Karpas-422 (cell line): ENCODE data around the gene GNAO1. TPM values are rescaled to one million over a fixed set of nuclear protein-coding genes. Genes with fewer than 3 reads are reported as not detected.

Experiments
- DNase-seq: peaks from one replicate; pipeline ENCODE4 v3.0.0-alpha.2; 2015
- H2AFZ ChIP-seq: fragments of 200-600 bp; sonication (generic); 2 replicates; pipeline ENCODE4 v1.6.1; 2014; ENCODE audit warnings: antibody characterized with exemption, low read length, mixed read lengths
- H3K27ac ChIP-seq: fragments of 200-600 bp; sonication (generic); 2 replicates; pipeline ENCODE4 v1.5.1; 2014; ENCODE audit warnings: mild to moderate bottlenecking, low read length, moderate library complexity
- H3K27me3 ChIP-seq: fragments of 200-600 bp; sonication (generic); 2 replicates; pipeline ENCODE4 v1.6.1; 2014; ENCODE audit warnings: low read length, mixed read lengths
- H3K36me3 ChIP-seq: fragments of 200-600 bp; sonication (generic); 2 replicates; pipeline ENCODE4 v1.6.1; 2014; ENCODE audit warnings: low read length, mixed read lengths; ENCODE audit not compliant: insufficient read depth
- H3K4me1 ChIP-seq: fragments of 200-600 bp; sonication (generic); 2 replicates; pipeline ENCODE4 v1.6.1; 2014; ENCODE audit warnings: mild to moderate bottlenecking, low read length, mixed read lengths
- H3K4me2 ChIP-seq: fragments of 200-600 bp; sonication (generic); 2 replicates; pipeline ENCODE4 v1.6.1; 2014; ENCODE audit warnings: low read length, low read depth, mild to moderate bottlenecking; ENCODE audit not compliant: poor library complexity, severe bottlenecking
- H3K4me3 ChIP-seq: fragments of 200-600 bp; sonication (generic); 2 replicates; pipeline ENCODE4 v1.5.1; 2014; ENCODE audit warnings: mild to moderate bottlenecking, antibody characterized with exemption, low read length, mixed read lengths
- H3K79me2 ChIP-seq: fragments of 200-600 bp; sonication (generic); 2 replicates; pipeline ENCODE4 v1.6.1; 2014; ENCODE audit warnings: mild to moderate bottlenecking, low read length, mixed read lengths
- H3K9ac ChIP-seq: fragments of 200-600 bp; sonication (generic); 2 replicates; pipeline ENCODE4 v1.6.0; 2014; ENCODE audit warnings: low read length
- H3K9me2 ChIP-seq: fragments of 200-600 bp; sonication (generic), shearing (Covaris generic); replicated peaks from 2 replicates; pipeline ENCODE4 v1.6.0; 2014; ENCODE audit warnings: mild to moderate bottlenecking, low read length, moderate library complexity; ENCODE audit not compliant: insufficient read depth
- H3K9me3 ChIP-seq: fragments of 300-700, 200-600 bp; sonication (generic); 2 replicates; pipeline ENCODE4 v1.6.1; 2014; ENCODE audit warnings: low read length, mixed read lengths
- H4K20me1 ChIP-seq: fragments of 200-600 bp; sonication (generic); 2 replicates; pipeline ENCODE4 v1.6.1; 2014; ENCODE audit warnings: mild to moderate bottlenecking, antibody characterized with exemption, low read length, low read depth; ENCODE audit not compliant: insufficient read depth
- total RNA-seq: library from RNA; depleted of rRNA; stranded (reverse); fragments of >200 nt; shearing (Covaris generic); gene quantifications from 2 replicates; pipeline ENCODE4 v1.2.3, GENCODE V29; 2014; ENCODE audit warnings: low replicate concordance

The GNAO1 gene
- total RNA-seq, 1 experiment from 2014 or later, result 2.3 TPM

GRCh38 chr16:56295059-56295665, 103.9 kb downstream of the GNAO1 start:
- Histone ChIP-seq H3K9me2 (no peaks in the 10 kb centered on the region), H3K4me2 (no peak overlapping the region), H3K4me1 (peaks cover 13% of the 10 kb centered on the region), H4K20me1 (no peaks in the 10 kb centered on the region), H3K27ac (no peak overlapping the region), H3K4me3 (no peak overlapping the region), H3K79me2 (no peaks in the 10 kb centered on the region), H3K27me3 (no peaks in the 10 kb centered on the region), H3K9ac (no peak overlapping the region), H3K36me3 (no peaks in the 10 kb centered on the region), H2AFZ (no peak overlapping the region), H3K9me3 (no peaks in the 10 kb centered on the region)
- DNase-seq, result no peak

- H2AFZ ChIP-seq, result no peak overlapping the region
- H3K36me3 ChIP-seq, result no peaks in the 10 kb centered on the region
- H3K9ac ChIP-seq, result no peak overlapping the region
- no peak overlapping the region for H3K4me3 ChIP-seq
- H3K79me2 ChIP-seq, result no peaks in the 10 kb centered on the region
- H3K9me3 ChIP-seq, result no peaks in the 10 kb centered on the region
- no peaks in the 10 kb centered on the region for H4K20me1 ChIP-seq
- DNase-seq, result no peak
- no peaks in the 10 kb centered on the region for H3K27me3 ChIP-seq
- no peak overlapping the region for H3K27ac ChIP-seq
- H3K4me2 ChIP-seq, result no peak overlapping the region
- no peaks in the 10 kb centered on the region for H3K9me2 ChIP-seq
- H3K4me1 ChIP-seq, result peaks cover 9% of the 10 kb centered on the region
Measured at GRCh38 chr16:56295739-56296527, 104.6 kb downstream of the GNAO1 start.

- Histone ChIP-seq H4K20me1 (no peaks in the 10 kb centered on the region), H3K4me1 (0 out of 2 replicates have a peak, but pooled peaks cover 3% of the 10 kb centered on the region), H3K4me2 (no peak overlapping the region), H3K27me3 (no peaks in the 10 kb centered on the region), H3K79me2 (no peaks in the 10 kb centered on the region), H3K9me2 (no peaks in the 10 kb centered on the region), H3K9ac (no peak overlapping the region), H3K36me3 (no peaks in the 10 kb centered on the region), H3K27ac (no peak overlapping the region), H3K9me3 (no peaks in the 10 kb centered on the region), H2AFZ (no peak overlapping the region), H3K4me3 (no peak overlapping the region)
- DNase-seq, result no peak
Measured at GRCh38 chr16:56297684-56298083, 106.4 kb downstream of the GNAO1 start.

DNA sequence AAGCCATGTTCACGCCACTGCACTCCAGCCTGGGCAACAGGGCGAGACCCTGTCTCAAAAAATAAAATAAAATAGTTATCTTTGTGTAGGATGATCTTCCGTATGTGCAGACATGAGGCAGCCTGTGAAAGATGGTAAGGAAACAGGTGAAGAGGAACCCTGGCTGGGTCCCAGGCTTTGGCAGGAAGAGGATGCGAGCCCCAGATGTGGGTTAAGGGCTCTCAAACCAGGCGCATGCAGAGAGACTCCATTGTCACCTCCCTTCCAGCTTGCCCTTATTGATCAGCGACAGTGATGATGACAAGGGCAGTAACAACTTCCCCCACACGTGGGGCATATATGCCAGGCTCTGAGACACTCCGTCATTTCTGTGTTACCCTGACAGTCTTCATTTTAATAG, 106.8 kb downstream of the GNAO1 start:
- Histone ChIP-seq H3K9ac (no peak overlapping the region), H3K79me2 (no peaks in the 10 kb centered on the region), H2AFZ (no peak overlapping the region), H3K27me3 (no peaks in the 10 kb centered on the region), H3K4me2 (no peak overlapping the region), H3K4me1 (0 out of 2 replicates have a peak, but pooled peaks cover 3% of the 10 kb centered on the region), H4K20me1 (no peaks in the 10 kb centered on the region), H3K4me3 (no peak overlapping the region), H3K27ac (no peak overlapping the region), H3K36me3 (no peaks in the 10 kb centered on the region), H3K9me2 (no peaks in the 10 kb centered on the region), H3K9me3 (no peaks in the 10 kb centered on the region)
- DNase-seq, result no peak

- no peak overlapping the region for H3K9ac ChIP-seq
- no peaks in the 10 kb centered on the region for H4K20me1 ChIP-seq
- H3K9me2 ChIP-seq, result no peaks in the 10 kb centered on the region
- no peak overlapping the region for H2AFZ ChIP-seq
- H3K4me2 ChIP-seq, result no peak overlapping the region
- no peaks in the 10 kb centered on the region for H3K36me3 ChIP-seq
- no peak for DNase-seq
- no peaks in the 10 kb centered on the region for H3K79me2 ChIP-seq
- no peaks in the 10 kb centered on the region for H3K9me3 ChIP-seq
- 0 out of 2 replicates have a peak, but pooled peaks cover 3% of the 10 kb centered on the region for H3K4me1 ChIP-seq
- no peaks in the 10 kb centered on the region for H3K27me3 ChIP-seq
- no peak overlapping the region for H3K27ac ChIP-seq
- no peak overlapping the region for H3K4me3 ChIP-seq
Measured at GRCh38 chr16:56298948-56299596, 107.8 kb downstream of the GNAO1 start.

DNA sequence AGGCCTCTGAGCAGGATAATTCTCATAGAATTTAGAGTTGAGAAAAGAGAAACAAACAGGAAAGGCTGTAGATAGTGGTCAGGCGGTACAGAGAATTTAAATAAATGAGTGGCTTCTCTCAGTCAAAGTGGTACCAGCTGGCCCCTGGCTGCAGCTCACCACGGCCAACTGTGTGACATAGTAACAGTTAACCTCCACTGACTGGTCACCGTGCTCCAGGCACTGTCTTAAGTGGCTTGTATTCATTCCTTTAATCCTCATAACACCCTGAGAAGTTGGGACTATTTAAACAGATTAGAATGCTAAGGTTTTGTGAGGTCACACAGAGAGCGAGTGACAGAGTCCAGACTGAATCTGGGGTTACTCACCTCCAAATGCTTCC, 108.9 kb downstream of the GNAO1 start:
- Histone ChIP-seq H3K9me2 (no peaks in the 10 kb centered on the region), H3K27me3 (no peaks in the 10 kb centered on the region), H3K9ac (no peak overlapping the region), H3K36me3 (no peaks in the 10 kb centered on the region), H3K4me3 (no peak overlapping the region), H2AFZ (no peak overlapping the region), H3K27ac (no peak overlapping the region), H3K4me1 (0 out of 2 replicates have a peak, but pooled peaks cover 3% of the 10 kb centered on the region), H3K4me2 (no peak overlapping the region), H4K20me1 (no peaks in the 10 kb centered on the region), H3K79me2 (no peaks in the 10 kb centered on the region), H3K9me3 (no peaks in the 10 kb centered on the region)
- DNase-seq, result no peak

GRCh38 chr16:56300891-56301850, 109.9 kb downstream of the GNAO1 start:
- no peaks in the 10 kb centered on the region for H4K20me1 ChIP-seq
- no peaks in the 10 kb centered on the region for H3K36me3 ChIP-seq
- H3K27me3 ChIP-seq, result no peaks in the 10 kb centered on the region
- H2AFZ ChIP-seq, result no peak overlapping the region
- H3K4me2 ChIP-seq, result no peak overlapping the region
- no peak overlapping the region for H3K27ac ChIP-seq
- H3K9me2 ChIP-seq, result no peaks in the 10 kb centered on the region
- no peak for DNase-seq
- no peaks in the 10 kb centered on the region for H3K4me1 ChIP-seq
- H3K9me3 ChIP-seq, result no peaks in the 10 kb centered on the region
- H3K4me3 ChIP-seq, result no peak overlapping the region
- H3K79me2 ChIP-seq, result no peaks in the 10 kb centered on the region
- H3K9ac ChIP-seq, result no peak overlapping the region
